Measurements from ENCODE around the gene MTX1. TPM values are rescaled to one million over a fixed set of nuclear protein-coding genes. Genes with fewer than 3 reads are reported as not detected.
"Not testable (repeated sequence)": the region's sequence is repeated elsewhere in the genome, so short reads cannot be mapped to it uniquely, and the experiment has no call there.

The MTX1 gene, protein sequence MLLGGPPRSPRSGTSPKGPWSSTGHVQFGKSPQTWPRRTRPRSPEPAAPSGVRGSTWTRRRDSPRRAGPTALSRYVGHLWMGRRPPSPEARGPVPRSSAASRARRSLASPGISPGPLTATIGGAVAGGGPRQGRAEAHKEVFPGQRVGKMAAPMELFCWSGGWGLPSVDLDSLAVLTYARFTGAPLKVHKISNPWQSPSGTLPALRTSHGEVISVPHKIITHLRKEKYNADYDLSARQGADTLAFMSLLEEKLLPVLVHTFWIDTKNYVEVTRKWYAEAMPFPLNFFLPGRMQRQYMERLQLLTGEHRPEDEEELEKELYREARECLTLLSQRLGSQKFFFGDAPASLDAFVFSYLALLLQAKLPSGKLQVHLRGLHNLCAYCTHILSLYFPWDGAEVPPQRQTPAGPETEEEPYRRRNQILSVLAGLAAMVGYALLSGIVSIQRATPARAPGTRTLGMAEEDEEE
- total RNA-seq: 15.3 TPM

DNA sequence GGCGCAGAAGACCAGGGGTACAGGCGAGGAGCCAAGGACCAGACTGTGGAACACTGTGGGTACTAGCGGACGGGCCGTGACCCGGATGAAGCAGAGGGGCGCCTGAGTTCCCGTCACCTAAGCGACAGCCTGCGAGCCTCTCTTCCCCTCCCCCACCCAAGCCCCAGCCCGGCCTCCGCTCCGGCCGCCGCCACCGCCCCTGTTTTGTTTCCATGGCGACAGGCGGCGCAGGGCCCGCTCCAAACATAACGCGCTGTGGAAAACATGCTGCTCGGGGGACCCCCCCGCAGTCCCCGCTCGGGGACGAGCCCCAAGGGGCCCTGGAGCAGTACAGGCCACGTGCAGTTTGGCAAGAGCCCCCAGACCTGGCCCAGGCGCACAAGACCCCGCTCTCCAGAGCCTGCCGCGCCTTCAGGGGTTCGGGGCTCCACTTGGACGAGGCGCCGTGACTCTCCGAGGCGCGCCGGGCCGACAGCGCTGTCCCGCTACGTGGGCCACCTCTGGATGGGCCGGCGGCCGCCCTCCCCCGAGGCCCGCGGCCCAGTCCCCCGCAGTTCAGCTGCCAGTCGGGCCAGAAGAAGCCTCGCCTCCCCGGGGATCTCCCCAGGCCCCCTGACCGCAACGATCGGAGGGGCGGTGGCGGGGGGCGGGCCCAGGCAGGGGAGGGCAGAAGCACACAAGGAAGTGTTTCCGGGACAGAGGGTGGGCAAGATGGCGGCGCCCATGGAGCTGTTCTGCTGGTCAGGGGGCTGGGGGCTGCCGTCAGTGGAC, at the start of gene MTX1:
TSS of gene MTX1 (plus strand) at position 155 of the 771 bp plus-strand sequence. CDS start at position 265, 110 bp downstream.
- DNase-seq: peak; percentile 79

DNA sequence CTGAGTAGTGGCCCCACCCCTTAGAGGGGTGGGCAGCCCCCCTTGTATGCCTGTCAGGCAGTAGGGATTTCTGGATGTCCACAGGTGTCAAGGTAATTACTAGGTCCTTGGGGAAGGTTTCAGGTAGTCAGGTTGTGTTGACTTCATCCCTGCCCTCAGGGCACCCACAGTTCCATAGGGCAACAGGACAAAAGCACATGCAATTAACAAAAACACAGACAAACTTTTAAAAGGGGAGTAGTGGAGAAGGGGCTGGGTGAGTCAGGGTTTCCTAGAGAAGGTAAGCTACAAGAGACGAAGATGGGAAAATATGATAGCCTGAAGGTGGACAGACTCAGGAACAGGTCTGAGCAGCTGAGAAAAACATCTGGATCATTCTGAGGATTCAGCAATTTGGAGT, 49.5 kb upstream of the MTX1 start:
- DNase-seq: no peak

DNA sequence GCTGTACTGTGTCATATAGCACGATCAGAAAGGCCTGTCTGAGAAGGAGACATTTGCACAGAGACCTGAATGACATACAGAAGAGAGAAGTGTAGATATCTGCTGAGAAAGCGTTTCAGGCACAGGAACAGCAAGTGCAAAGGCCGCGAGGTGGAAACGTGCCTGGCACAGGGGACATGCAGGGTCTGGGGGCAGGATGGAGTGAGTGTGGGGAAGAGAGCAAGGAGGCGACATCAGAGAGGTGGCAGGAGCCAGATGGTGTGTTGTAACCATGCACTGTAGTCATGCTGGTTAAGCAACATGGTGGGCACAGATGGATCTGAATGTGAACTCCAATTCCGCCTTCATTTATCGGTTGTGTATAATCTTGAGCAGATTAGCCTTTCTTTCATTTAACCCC, 48.4 kb upstream of the MTX1 start:
- DNase-seq: no peak

DNA sequence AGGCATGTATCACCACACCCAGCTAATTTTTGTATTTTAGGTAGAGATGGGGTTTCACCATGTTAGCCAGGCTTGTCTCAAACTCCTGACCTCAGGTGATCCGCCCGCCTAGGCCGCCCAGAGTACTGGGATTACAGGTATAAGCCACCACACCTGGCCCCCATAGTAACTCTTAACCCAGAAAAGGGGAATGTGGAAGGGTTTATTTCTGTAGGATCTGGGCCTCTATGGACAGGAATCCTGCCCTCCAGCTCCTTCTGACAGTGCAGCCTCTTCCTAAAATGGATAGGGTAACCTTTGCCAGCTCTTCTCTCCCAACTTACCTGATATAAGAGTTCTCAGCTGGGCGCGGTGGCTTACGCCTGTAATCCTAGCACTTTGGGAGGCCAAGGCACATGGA, 45.9 kb upstream of the MTX1 start:
- DNase-seq: not testable (repeated sequence)

DNA sequence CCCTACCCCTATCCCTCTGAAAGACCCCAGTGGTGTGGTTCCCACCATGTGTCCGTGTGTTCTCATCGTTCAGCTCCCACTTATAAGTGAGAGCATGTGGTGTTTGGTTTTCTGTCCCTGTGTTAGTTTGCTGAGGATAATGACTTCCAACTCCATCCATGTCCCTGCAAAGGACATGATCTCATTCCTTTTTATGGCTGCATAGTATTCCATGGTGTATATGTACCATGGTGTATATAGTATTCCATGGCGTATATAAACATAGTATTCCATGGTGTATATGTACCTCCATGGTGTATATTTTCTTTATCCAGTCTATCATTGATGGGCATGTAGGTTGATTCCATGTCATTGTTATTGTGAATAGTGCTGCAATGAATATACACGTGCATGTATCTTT, 44.7 kb upstream of the MTX1 start:
- DNase-seq: not testable (repeated sequence)

DNA sequence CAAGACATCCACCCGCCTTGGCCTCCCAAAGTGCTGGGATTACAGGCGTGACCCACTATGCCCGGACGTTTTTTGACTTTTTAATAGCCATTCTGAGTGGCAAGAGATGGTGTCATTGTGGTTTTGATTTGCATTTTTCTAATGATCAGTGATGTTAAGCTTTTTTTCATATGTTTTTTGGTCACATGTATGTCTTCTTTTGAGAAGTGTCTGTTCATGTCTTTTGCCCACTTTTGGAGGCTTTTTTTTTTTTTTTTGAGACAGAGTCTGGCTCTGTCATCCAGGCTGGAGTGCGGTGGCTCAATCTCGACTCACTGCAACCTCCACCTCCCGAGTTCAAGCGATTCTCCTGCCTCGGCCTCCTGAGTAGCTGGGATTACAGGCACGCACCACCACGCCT, 43.9 kb upstream of the MTX1 start:
- not testable (repeated sequence) for DNase-seq

DNA sequence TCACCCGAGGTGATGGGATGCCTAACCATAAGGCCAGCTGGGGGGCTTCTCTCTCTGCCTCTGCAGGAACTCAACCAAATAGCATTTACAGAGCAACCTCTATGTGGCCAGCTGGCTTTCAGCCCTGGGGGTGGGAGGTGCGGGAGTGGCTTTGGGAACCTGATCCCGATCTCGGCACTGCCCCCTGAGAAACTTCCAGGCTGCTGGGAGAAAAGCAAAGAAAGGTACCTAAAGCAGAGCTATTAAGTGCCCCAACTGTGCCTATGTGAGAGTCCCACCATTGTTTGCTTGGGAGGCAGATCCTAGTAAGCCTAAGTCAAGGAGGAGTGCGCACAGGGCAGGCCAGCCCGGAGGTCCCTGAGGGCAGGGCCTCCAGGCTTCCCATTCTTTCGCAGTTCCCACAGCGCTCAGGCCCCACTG, 42.4 kb upstream of the MTX1 start:
- DNase-seq: no peak

DNA sequence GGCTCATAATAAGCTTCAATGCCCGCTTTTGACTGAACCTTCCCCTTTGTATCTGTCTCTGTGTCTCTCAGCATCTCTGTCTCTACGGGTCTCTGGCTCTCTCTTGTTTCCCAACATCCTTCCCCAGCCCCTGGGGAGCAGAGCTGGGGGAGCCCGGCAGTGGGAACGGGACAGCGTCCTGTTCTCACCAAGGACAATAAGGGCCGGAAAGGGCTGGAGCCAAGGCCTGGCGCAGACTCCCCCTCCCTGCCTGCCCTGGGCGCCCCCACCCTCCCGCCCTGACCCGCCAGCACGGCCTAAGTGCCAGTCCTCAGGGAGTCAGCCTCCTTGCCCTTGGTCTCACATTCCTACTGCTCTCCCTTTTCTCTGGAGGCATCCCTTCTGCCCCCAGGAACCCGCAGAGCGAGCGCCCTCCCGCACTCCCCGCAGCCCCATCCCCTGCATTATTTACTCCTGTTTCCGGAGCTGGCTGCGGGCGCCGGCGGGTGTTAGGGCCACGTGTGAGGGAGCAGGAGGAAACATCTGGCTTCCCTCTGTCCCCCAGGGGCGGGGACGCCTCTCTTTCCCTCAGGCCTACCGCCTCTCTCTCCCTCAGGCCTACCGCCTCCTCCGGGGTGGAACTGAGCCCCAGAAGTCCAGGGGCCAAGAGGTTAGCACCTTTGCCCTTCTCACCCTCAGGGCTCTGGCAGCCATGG, 41.9 kb upstream of the MTX1 start:
- no peak for DNase-seq

DNA sequence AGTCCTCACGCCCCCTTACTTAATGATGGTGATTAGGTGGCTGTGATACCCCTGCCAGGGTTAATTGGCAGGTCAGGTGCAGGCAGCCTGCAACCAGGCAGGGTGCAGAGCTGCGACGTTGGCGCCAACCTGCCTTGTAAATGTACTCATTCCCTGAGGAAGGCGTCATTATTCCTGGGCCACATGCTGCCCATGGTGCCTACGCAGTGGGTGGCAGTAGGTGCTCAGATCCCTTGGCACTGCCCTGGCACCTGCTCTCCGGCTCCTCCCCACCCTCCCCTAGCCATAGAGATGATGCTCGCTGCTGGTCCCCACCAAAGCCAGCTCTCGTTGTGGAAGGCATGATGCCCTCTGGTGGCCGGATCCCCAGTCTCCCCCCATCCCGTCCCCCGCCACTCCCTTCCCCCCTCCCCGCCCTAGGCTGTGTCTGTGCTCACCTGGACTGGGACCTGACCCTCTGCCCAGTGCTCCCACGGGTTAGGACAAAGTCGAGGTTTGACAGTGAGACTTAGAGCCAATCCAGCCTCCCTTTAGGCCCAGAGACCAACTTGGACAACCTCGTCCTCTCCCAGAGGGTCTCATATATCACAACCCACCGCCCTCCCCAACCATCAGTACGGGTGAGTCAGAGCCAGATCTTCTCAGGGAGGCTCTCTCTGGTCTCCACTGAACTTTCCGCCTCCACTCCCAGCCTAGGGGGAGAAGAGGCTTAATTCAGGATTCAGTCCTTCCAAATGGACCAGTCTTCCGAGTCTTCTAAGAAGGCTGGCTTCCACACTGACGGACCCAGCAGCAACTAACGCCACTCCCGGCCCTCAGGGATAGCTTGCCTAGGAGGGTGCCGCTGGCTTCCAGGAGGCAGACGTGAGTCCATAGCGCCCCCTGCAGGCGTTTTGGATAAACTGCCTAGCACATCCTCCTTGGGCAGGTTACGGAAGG, 41.1 kb upstream of the MTX1 start:
- peak; percentile 85 for DNase-seq

DNA sequence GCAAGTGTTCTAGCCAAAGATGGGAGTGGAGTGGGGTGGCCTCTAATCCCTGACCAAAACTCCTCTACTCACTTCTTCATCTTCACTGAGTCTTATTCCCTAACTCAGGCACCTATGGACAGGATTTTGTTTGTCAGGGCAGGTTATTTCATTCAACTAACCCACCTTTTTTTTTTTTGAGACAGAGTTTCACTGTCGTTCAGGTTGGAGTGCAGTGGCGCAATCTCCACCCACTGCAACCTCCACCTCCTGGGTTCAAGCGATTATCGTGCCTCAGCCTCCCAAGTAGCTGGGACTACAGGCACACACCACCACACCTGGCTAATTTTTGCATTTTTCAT, 40.4 kb upstream of the MTX1 start:
- DNase-seq: not testable (repeated sequence)

DNA sequence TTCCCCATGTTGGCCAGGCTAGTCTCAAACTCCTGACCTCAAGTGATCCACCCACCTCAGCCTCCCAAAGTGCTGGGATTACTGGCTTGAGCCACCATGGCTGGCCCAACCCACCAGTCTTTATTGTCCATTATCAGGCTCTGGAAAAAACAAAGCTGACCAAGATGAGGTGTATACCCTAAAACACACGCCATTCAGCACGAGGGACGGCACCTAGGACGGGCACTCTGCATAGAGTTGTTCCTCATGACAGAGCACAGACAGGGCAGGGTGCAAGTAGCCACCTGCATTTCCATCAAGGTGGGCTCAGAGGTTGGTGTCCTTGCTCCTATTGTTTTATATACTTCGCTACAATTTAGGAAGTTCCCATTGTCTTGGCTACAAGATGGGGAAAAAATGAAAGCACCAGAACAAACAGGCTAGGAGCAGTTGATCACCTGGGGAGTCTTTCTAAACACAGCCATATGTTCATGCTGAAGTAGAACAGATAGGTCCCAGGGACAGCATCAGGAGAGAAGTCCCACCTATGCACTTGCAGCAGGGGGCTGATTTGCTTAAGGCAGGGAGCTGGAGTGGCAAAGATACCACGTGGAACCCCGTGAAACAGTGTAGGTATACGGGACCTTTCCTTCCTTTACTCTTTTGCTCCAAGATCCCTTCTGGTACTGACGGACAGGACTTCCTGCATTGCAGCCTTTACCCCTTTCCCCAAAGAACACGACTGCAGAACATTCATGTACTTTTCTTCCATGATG, 39.9 kb upstream of the MTX1 start:
- no peak for DNase-seq

DNA sequence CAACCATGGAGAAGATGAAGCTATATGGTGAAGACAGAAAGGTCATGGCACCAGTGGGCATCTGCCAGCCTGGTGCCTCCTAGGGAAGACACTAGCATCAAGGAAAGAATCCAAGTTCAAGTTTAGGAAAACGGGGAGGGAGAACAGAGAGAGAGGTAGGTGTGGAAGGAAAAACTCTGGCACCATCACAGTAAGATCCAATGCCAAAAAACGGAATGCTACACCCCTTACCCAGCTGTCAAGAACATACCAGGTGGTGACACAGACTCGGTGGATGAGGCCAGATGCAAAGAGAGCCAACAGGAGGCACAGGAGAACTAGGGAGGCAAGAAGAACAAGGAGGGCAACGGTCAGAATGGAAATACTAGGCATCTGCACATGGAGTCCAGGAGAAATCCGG, 39.0 kb upstream of the MTX1 start:
- no peak for DNase-seq

DNA sequence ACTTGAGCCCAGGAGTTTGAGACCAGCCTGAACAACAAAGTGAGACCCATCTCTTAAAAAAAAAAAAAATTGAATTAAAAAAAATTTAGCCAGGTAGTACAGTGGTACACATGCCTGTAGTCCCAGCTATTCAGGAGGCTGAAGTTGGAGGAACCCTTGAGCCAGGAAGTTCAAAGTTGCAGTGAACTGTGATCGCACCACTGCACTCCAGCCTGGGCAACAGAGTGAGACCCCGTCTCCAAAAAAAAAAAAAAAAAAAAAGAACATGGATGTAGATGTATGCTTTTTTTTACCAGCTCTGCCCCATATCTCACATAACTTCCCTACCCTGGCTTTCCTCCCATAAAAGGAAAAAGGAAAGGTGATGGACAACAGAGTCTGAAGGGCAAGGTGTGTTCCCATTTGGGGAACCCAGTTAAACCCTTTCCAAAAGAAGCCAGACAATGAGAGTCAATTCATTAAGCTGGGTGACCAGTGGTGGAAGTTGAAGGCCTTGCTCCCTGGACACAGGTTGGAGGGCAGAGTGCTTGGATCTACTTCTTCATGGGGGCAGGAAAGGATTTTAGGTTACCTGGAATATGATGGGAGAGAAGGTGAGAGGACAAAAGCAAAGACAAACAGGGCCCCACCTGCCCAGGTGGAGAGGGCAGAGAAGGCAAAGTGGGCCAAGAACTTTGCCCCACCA, 38.3 kb upstream of the MTX1 start:
- DNase-seq: no peak

DNA sequence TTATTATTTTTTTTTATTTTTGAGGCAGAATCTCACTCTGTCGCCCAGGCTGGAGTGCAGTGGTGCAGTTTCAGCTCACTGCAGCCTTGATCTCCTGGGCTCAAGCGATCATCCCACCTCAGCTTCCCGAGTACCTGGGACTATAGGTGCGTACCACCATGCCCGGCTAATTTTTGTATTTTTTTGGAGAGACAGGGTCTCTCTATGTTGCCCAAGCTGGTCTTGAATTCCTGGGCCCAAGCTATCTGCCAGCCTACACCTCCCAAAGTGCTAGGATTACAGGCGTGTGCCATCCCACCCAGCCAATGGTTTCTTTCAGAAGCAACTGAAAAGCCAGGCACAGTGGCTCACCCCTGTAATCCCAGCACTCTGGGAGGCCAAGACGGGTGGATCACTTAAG, 37.7 kb upstream of the MTX1 start:
- DNase-seq: no peak

DNA sequence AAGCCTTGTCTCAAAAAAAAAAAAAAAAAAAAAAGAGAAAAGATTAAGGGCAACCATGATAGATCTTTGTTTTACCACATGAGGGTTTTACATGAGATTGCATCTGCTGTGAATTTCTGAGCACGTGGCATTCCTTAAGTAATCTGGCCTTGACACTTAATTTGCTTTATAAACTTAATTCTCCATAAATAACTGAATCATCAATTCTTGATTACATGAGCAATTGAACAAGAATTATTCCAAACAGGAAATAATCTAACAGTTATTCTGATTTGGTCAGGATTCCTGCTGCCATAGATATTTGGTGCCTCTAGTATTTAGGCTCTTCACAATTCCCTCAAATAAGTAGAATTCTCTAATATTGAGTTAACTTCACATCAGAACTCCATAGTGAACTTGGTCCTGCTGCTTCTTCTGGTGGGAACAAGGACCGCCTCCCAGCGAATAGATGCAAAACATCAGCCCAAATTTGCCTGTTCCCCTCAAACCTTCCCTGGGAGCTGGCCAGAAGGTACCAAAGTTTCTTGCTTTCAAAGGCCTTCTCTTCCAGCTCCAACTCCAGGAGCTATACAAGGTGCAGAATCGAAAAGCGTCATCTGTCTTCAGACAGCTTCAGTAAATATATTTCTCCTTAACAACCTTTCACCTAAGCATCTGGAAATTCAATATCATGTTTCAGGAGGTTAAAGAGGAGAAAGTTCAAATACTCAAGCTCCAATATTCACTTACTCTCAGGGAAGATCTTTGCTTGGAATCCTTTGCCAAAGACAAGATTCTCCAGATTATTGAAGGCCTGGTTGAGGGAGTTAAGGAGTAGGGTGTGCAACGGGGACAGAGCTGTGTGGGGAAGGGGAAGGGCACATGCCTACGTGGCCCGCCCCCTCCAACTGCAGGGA, 36.4 kb upstream of the MTX1 start:
- no peak for DNase-seq

DNA sequence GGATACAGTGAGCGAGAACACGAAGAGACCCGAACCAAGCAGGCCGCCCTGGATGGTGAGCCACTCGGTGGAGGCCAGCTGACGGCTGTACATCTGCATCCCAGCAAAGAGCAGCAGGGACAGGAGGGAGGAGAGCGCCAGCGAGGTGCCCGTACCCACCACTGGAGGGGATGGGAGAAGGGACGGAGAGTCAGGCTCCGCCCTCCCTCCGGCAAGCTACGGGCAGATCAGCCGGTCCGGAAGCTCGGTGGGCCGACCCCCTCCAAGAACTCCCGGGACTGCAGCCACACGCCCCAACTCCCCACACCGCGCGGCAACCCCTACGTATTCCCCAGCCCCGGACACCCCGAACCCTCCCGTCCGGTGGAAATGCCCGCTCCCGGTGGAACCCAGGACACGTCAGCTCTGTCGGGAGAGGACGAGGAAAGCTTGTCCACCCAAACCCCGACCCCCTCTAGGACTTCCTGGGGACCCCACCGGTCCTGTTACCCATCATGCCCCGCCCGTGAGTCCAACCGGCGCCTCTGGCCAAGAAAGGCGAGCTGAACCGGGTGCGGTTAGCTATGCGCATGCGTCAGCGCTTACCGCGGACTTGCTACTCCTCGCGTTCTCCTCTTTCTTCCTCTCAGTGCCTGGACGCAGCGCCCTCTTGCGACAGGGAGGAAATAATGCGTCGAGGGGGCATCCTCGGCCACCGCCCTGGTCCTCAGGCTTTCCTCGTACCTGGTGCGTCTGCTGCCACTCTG, 35.6 kb upstream of the MTX1 start, which contains the start of gene KRTCAP2:
TSS of gene KRTCAP2 (minus strand) at position 573 of the 746 bp plus-strand sequence. CDS start at position 493, 80 bp downstream.
- DNase-seq: peak; percentile 91

DNA sequence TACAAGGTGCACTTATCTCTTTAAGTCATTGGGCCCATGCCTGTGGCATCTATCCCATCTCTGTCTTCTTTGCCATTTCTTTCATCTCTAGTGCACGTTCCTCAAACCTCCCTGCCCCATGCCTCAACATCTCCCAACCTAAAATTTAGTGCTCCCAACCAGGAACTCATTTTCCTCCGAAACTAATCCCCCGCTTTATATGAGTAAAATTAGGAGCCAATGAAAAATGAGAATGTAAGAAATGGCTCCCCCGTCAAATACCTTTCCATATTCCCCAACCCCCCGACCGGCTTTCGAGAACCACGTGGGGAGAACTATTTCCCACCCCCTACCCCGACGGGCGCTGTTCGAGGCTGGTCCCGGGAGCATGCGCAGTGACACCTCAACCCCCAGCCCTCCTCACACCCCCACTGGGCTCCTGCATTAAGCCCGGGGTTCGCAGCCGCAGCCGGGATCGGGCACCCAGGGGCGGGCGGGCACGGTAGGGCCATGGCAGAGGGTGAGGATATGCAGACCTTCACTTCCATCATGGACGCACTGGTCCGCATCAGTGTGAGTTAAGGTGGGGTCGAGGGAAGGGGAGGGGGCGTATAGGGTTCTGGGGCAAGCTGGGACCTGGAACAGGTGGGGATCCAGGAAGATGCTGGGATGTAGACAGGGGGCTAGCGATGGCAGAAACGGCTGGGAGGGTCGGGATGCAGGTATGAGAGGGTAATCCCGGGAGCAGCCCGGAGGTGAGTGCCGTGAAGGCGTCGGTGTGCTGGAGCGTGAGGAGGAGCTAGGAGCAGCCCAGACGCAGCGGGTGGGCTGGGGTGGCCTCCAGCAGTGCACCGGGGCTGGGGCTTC, 34.8 kb upstream of the MTX1 start, which contains the start of gene TRIM46:
TSS of gene TRIM46 (plus strand) at position 372 of the 846 bp plus-strand sequence. CDS start at position 490, 118 bp downstream.
- DNase-seq: peak; percentile 69
